NCI-H2171 (cell line): ENCODE measurements around the gene TNS1.

Experiments
- DNase-seq: peaks from one replicate; lab custom pipeline; 2025; lab: John Stamatoyannopoulos, UW

The TNS1 gene

GRCh38 chr2:217897816-217898806, 104.7 kb downstream of the TNS1 start:
- no peak for DNase-seq

GRCh38 chr2:217897091-217897715, 105.6 kb downstream of the TNS1 start:
- no peak for DNase-seq

- DNase-seq: no peak
Measured at GRCh38 chr2:217895070-217895635, 107.6 kb downstream of the TNS1 start.

- no peak for DNase-seq
Measured at GRCh38 chr2:217893440-217893839, 109.4 kb downstream of the TNS1 start.

GRCh38 chr2:217892560-217892959, 110.2 kb downstream of the TNS1 start:
- DNase-seq: no peak

GRCh38 chr2:217890445-217890844, 112.3 kb downstream of the TNS1 start:
- no peak for DNase-seq

GRCh38 chr2:217889656-217890055, 113.1 kb downstream of the TNS1 start:
- DNase-seq: no peak

- no peak for DNase-seq
Measured at GRCh38 chr2:217887841-217888701, 114.7 kb downstream of the TNS1 start.

- peak; percentile 22 for DNase-seq
Measured at GRCh38 chr2:217886720-217887309, 116.0 kb downstream of the TNS1 start.

- no peak for DNase-seq
Measured at GRCh38 chr2:217886091-217886490, 116.7 kb downstream of the TNS1 start.

- DNase-seq: no peak
Measured at GRCh38 chr2:217884985-217885384, 117.8 kb downstream of the TNS1 start.

GRCh38 chr2:217880891-217881290, 121.9 kb downstream of the TNS1 start:
- no peak for DNase-seq

GRCh38 chr2:217880287-217880889, 122.4 kb downstream of the TNS1 start:
- no peak for DNase-seq

GRCh38 chr2:217878915-217879590, 123.7 kb downstream of the TNS1 start:
- DNase-seq: no peak

GRCh38 chr2:217877866-217878265, 124.9 kb downstream of the TNS1 start:
- DNase-seq: no peak

GRCh38 chr2:217876253-217876570, 126.6 kb downstream of the TNS1 start:
- no peak for DNase-seq

- no peak for DNase-seq
Measured at GRCh38 chr2:217875556-217876252, 127.1 kb downstream of the TNS1 start.

GRCh38 chr2:217875138-217875537, 127.7 kb downstream of the TNS1 start:
- no peak for DNase-seq

GRCh38 chr2:217873371-217873770, 129.4 kb downstream of the TNS1 start:
- no peak for DNase-seq

- DNase-seq: no peak
Measured at GRCh38 chr2:217872319-217872718, 130.5 kb downstream of the TNS1 start.
